Endothelial cell of umbilical vein (primary cell): Measurements from ENCODE around the gene NCR1. TPM values are rescaled to one million over a fixed set of nuclear protein-coding genes. Genes with fewer than 3 reads are reported as not detected.
"Not testable (repeated sequence)": the region's sequence is repeated elsewhere in the genome, so short reads cannot be mapped to it uniquely, and the experiment has no call there.

Source experiments
- BruUV-seq: library from RNA; stranded (reverse); fragments of 400-500 nt; replicated peaks from 2 replicates; lab custom pipeline; 2021; lab: Mats Ljungman, UMichigan
- CTCF ChIA-PET: fragments of 300-600, 350-600 bp; sonication (Branson Sonifier 250); formaldehyde crosslinking; loops from one replicate; lab custom pipeline; 2021; ENCODE audit warnings: antibody characterized with exemption, inconsistent platforms; lab: Charles Lee
- POLR2A ChIA-PET: fragments of 300-600, 350-600 bp; sonication (Branson Sonifier 250); formaldehyde crosslinking; loops from one replicate; lab custom pipeline; 2021; ENCODE audit warnings: antibody characterized with exemption, inconsistent platforms; lab: Charles Lee
- DNase-seq: peaks from one replicate; pipeline ENCODE4 v3.0.0-alpha.2; 2011; ENCODE audit warnings: low read depth, low spot score
- FAIRE-seq: peaks from 2 replicates; lab custom pipeline; 2011; peaks lifted over from hg19 to GRCh38; lab: Jason Lieb, UNC
- H2AFZ ChIP-seq: 2 replicates; pipeline ENCODE4 v1.6.0; 2012; ENCODE audit warnings: low read depth, low read length, control low read depth, inconsistent platforms
- H3K27ac ChIP-seq: 2 replicates; pipeline ENCODE4 v1.5.1; 2011; ENCODE audit warnings: low read depth, mild to moderate bottlenecking, control low read depth, low read length, moderate library complexity; ENCODE audit not compliant: insufficient read depth
- H3K27me3 ChIP-seq, 2 experiments: 2 replicates each; pipeline versions ENCODE4 v1.6.0 to v1.6.1; 2011; ENCODE audit warnings: low read length in 2 of 2, mixed read lengths in 1 of 2; ENCODE audit not compliant: control insufficient read depth in 2 of 2, insufficient read depth in 2 of 2
- H3K36me3 ChIP-seq, 2 experiments: 2 replicates in 1 of 2; 3 replicates in 1 of 2; pipeline ENCODE4 v1.5.1; 2011; ENCODE audit warnings: low read length in 2 of 2, mild to moderate bottlenecking in 1 of 2, moderate library complexity in 1 of 2; ENCODE audit not compliant: control insufficient read depth in 2 of 2, insufficient read depth in 2 of 2; ENCODE audit errors: extremely low read depth in 1 of 2
- H3K4me1 ChIP-seq: 3 replicates; pipeline ENCODE4 v1.5.1; 2011; ENCODE audit warnings: mild to moderate bottlenecking, low read length; ENCODE audit not compliant: control insufficient read depth, insufficient read depth; ENCODE audit errors: extremely low read depth
- H3K4me2 ChIP-seq: 2 replicates; pipeline ENCODE4 v1.6.1; 2011; ENCODE audit warnings: low read length, control low read depth, mixed read lengths; ENCODE audit not compliant: insufficient read depth
- H3K4me3 ChIP-seq, 3 experiments: fragments of 200-600 bp in 1 of 3; sonication (generic), shearing (Covaris generic) in 1 of 3; replicated peaks in 1 of 3; 2 replicates each; pipeline ENCODE4 v1.5.1; 2011 to 2016; ENCODE audit warnings: control low read depth in 3 of 3, low read length in 3 of 3, mild to moderate bottlenecking in 2 of 3, inconsistent platforms in 1 of 3, low read depth in 1 of 3, moderate library complexity in 1 of 3; ENCODE audit not compliant: insufficient read depth in 1 of 3
- H3K79me2 ChIP-seq: 2 replicates; pipeline ENCODE4 v1.6.0; 2012; ENCODE audit warnings: low read length, inconsistent platforms; ENCODE audit not compliant: control insufficient read depth, insufficient read depth
- H3K9ac ChIP-seq: replicated peaks from 2 replicates; pipeline ENCODE3; 2011; ENCODE audit warnings: low read length, control low read depth; ENCODE audit not compliant: insufficient read depth; ENCODE audit errors: extremely low read depth
- H3K9me1 ChIP-seq: replicated peaks from 3 replicates; pipeline ENCODE4 v1.6.0; 2011; ENCODE audit warnings: mild to moderate bottlenecking, low read length; ENCODE audit not compliant: control insufficient read depth, insufficient read depth; ENCODE audit errors: extremely low read depth
- H3K9me3 ChIP-seq: replicated peaks from 2 replicates; pipeline ENCODE4 v1.5.1; 2012; ENCODE audit warnings: low read length, inconsistent platforms; ENCODE audit not compliant: control insufficient read depth, insufficient read depth
- H4K20me1 ChIP-seq: replicated peaks from 2 replicates; pipeline ENCODE3; 2011; ENCODE audit warnings: mild to moderate bottlenecking, low read length; ENCODE audit not compliant: control insufficient read depth, insufficient read depth; ENCODE audit errors: extremely low read depth
- CTCF ChIP-seq, 2 donors: IDR thresholded peaks; 1 replicate in 1 of 2; 2 replicates in 1 of 2; pipeline ENCODE4 v1.5.1; 2011; ENCODE audit warnings: low read length in 2 of 2, mild to moderate bottlenecking in 2 of 2, moderate library complexity in 2 of 2, control low read depth in 1 of 2, inconsistent platforms in 1 of 2, low read depth in 1 of 2; ENCODE audit not compliant: insufficient read depth in 1 of 2; ENCODE audit errors: extremely low read depth in 1 of 2
- EZH2 ChIP-seq: IDR thresholded peaks from 2 replicates; pipeline ENCODE4 v1.6.1; 2012; ENCODE audit warnings: borderline replicate concordance, low read depth, mild to moderate bottlenecking, moderate library complexity, low read length, inconsistent platforms; ENCODE audit not compliant: severe bottlenecking
- FOS ChIP-seq: IDR thresholded peaks from 2 replicates; pipeline ENCODE4 v1.6.1; 2011; ENCODE audit warnings: mild to moderate bottlenecking, low read length, moderate library complexity, borderline replicate concordance; ENCODE audit not compliant: insufficient read depth
- GATA2 ChIP-seq: IDR thresholded peaks from 2 replicates; pipeline ENCODE4 v1.7.0; 2011; ENCODE audit warnings: low read depth, mild to moderate bottlenecking, moderate library complexity, mixed read lengths, low read length; ENCODE audit not compliant: insufficient read length, insufficient read depth
- JUN ChIP-seq: IDR thresholded peaks from 2 replicates; pipeline ENCODE4 v1.6.1; 2011; ENCODE audit warnings: borderline replicate concordance, low read depth; ENCODE audit not compliant: insufficient read length, insufficient read depth
- MAX ChIP-seq: IDR thresholded peaks from 2 replicates; pipeline ENCODE4 v1.6.1; 2011; ENCODE audit not compliant: insufficient read depth, insufficient read length
- MYC ChIP-seq: IDR thresholded peaks from one replicate; pipeline ENCODE4 v1.6.1; 2011; ENCODE audit warnings: mild to moderate bottlenecking, low read depth, low read length
- POLR2A ChIP-seq: IDR thresholded peaks from 2 replicates; pipeline ENCODE4 v1.6.1; 2012; ENCODE audit warnings: low read depth, mild to moderate bottlenecking, control low read depth, low read length
- POLR2AphosphoS5 ChIP-seq: IDR thresholded peaks from 2 replicates; pipeline ENCODE4 v1.6.1; 2012; ENCODE audit warnings: low read depth, mild to moderate bottlenecking, control low read depth, low read length, moderate library complexity; ENCODE audit not compliant: insufficient read depth
- dilution Hi-C: fragments of 300-500 bp; cut with MboI; formaldehyde crosslinking; loops from one replicate; pipeline ENCODE4 v1.15.0; 2019; ENCODE audit warnings: low sequenced_read_pairs; ENCODE audit not compliant: extremely low pct_ligation_motif_present
- intact Hi-C: fragments of 100-400 bp; cut with micrococcal nuclease; formaldehyde crosslinking; loops from one replicate; pipeline ENCODE4 v1.10.0; 2022
- polyA plus RNA-seq, 4 experiments: library from polyadenylated mRNA; depleted of rRNA in 3 of 4; stranded (reverse) in 3 of 4; unstranded in 1 of 4; fragments of >200 nt; gene quantifications; 2 replicates each; pipeline versions ENCODE4 v1.2.1 to v1.2.3, GENCODE V29; 2011 to 2012; ENCODE audit warnings: missing spikeins in 1 of 4
- total RNA-seq: library from RNA; stranded (reverse); gene quantifications from 2 replicates; pipeline ENCODE4 v1.2.3, GENCODE V29; 2021

The NCR1 gene
- total and polyA plus RNA-seq, 2 donors (not counting 3 experiments of a cell fraction or from before 2014, with no cell fraction given), result 0.44 to 0.76 TPM

GRCh38 chr19:54863459-54863858 is 42.5 kb upstream of the NCR1 start:
- H4K20me1 ChIP-seq, intact Hi-C loops, FAIRE-seq, H3K79me2 ChIP-seq, H3K9me1 ChIP-seq, H3K4me1 ChIP-seq, H3K27me3 ChIP-seq, H3K36me3 ChIP-seq, H3K9ac ChIP-seq, DNase-seq, H3K27ac ChIP-seq, H2AFZ ChIP-seq, H3K9me3 ChIP-seq, BruUV-seq, H3K4me2 ChIP-seq, H3K4me3 ChIP-seq, dilution Hi-C loops, POLR2A ChIA-PET, CTCF ChIA-PET: not testable (repeated sequence)

DNA sequence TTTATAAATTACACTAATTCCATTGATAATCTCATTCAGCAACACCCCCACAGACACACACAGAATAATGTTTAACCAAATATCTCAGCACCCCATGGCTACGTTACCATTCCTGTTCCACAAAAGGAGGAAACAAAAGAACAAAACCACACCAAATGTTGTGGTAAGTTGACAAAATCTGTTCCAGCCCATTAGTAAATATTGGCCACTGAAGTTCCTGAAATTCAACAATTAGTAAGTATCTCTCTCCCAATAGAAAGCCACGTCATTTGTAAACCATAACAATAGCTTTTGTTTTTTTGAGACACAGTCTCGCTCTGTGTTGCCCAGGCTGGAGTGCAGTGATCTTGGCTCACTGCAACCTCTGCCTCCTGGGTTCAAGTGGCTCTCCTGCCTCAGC is 34.3 kb upstream of the NCR1 start:
- Histone ChIP-seq H3K9me1 (no peaks in the 10 kb centered on the region), H3K4me3 (no peak overlapping the region), H3K4me2 (no peak overlapping the region), H3K36me3 (no peaks in the 10 kb centered on the region), H3K79me2 (no peaks in the 10 kb centered on the region), H3K9ac (no peak overlapping the region), H2AFZ (no peak overlapping the region), H3K27me3 (no peaks in the 10 kb centered on the region), H3K27ac (no peak overlapping the region), H3K4me1 (no peaks in the 10 kb centered on the region), H4K20me1 (no peaks in the 10 kb centered on the region), H3K9me3 (no peaks in the 10 kb centered on the region)
- dilution Hi-C loops (no loop called here), intact Hi-C loops (no loop called here)
- CTCF ChIA-PET, result interaction anchor here (1.8 kb wide), 1 partner anchor 10 kb away, joined by 7 read pairs; no protein-coding TSS in a partner anchor
- BruUV-seq, result no TSS peak
- FAIRE-seq (no peak), DNase-seq (no peak)
- POLR2A ChIA-PET, result no interaction called here
- TF ChIP-seq POLR2A (no peak), MAX (no peak), MYC (no peak), FOS (no peak), JUN (no peak), CTCF (IDR thresholded peaks at IDR 0.05; ENCODE audit: extremely low read depth in 1 of 2, insufficient read depth in 1 of 2, low read depth in 1 of 2, low read length in 2 of 2) (no peak), POLR2AphosphoS5 (no peak), EZH2 (no peak), GATA2 (no peak)
